ENCODE measurements around the gene GRK3.
A peak's percentile ranks its signal among the peaks of the same experiment; 100 is the strongest.

GRK3 gene

GRCh38 chr22:25754527-25755202, 190.2 kb downstream of the GRK3 start:
- H3K27me3 Mint-ChIP-seq: no peaks in the 10 kb centered on the region
- H3K27ac Mint-ChIP-seq: no peak overlapping the region
- H3K4me3 Mint-ChIP-seq: no peak overlapping the region
- H3K9me3 Mint-ChIP-seq: no peaks in the 10 kb centered on the region
- no peaks in the 10 kb centered on the region for H3K36me3 Mint-ChIP-seq (ENCODE audit: low read depth)
- peaks cover 10% of the 10 kb centered on the region for H3K4me1 Mint-ChIP-seq (ENCODE audit: low read depth)

- no peak overlapping the region for H3K4me3 Mint-ChIP-seq
- H3K9me3 Mint-ChIP-seq: no peaks in the 10 kb centered on the region
- H3K36me3 Mint-ChIP-seq (ENCODE audit: low read depth): no peaks in the 10 kb centered on the region
- no peak overlapping the region for H3K27ac Mint-ChIP-seq
- H3K27me3 Mint-ChIP-seq: no peaks in the 10 kb centered on the region
- no peaks in the 10 kb centered on the region for H3K4me1 Mint-ChIP-seq (ENCODE audit: low read depth)
Measured at GRCh38 chr22:25757686-25758085, 193.2 kb downstream of the GRK3 start.

DNA sequence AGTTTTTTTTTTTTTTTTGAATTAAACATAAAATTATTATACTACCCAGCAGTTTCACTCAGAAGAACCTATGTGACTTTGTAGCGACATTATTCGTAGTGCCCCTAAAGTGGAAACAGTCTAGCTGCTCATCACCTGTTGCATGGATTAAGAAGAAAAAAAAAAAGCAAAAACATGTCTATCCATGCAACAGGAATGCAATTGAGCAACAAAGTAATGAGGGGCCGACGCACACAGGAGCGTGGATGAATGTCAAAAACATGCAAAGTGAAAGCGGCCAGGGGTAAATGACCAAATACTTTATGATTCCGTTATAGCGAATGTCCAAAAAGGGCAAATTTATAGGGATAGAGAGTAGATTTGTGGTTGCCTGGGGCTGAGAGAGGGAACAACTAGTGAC, 193.8 kb downstream of the GRK3 start:
- no peak overlapping the region for H3K27ac Mint-ChIP-seq

DNA sequence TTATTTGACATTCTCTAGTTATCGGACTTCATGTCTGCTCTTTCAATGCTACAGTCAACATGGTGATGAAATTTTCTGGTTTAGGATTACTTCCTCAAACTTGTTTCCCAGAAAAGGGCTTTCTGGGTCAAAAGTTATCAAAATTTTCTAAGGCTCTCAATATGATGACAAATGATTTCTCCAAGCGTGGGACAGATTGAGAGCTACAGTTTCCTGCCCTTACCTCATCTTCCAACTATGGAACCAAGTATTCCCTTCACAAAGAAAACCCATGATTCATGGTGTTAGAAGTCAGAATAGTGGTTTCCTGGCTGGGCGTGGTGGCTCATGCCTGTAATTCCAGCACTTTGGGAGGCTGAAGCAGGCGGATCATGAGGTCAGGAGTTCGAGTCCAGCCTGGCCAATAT, 195.4 kb downstream of the GRK3 start:
- no peaks in the 10 kb centered on the region for H3K36me3 Mint-ChIP-seq (ENCODE audit: low read depth)
- H3K4me3 Mint-ChIP-seq: no peak overlapping the region
- H3K27me3 Mint-ChIP-seq: no peaks in the 10 kb centered on the region
- H3K27ac Mint-ChIP-seq: no peak overlapping the region
- no peaks in the 10 kb centered on the region for H3K4me1 Mint-ChIP-seq (ENCODE audit: low read depth)
- H3K9me3 Mint-ChIP-seq: no peaks in the 10 kb centered on the region

More for the DNA sequence above, 193.8 kb downstream of the GRK3 start:
- Mint-ChIP-seq H3K27me3 (no peaks in the 10 kb centered on the region), H3K9me3 (no peaks in the 10 kb centered on the region), H3K4me1 (ENCODE audit: low read depth) (no peaks in the 10 kb centered on the region), H3K36me3 (ENCODE audit: low read depth) (no peaks in the 10 kb centered on the region), H3K4me3 (no peak overlapping the region)

DNA sequence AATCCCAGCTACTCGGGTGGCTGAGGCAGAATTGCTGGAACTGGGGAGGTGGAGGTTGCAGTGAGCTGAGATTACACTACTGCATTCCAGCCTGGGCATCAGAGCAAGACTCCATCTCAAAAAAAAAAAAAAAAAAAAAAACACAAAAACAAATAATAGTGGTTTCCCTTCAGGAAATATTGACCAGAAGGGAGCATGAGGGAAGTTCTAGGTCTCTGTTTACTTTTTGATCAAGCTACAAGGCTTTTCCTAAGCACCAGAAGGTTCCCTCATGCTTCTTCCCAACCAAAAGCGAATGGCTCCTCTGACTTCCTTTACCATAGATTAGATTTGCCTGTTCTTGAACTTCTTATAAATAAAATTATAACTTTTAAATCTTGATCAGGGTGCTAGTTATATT, 195.8 kb downstream of the GRK3 start:
- no peak overlapping the region for H3K4me3 Mint-ChIP-seq
- H3K27me3 Mint-ChIP-seq: no peaks in the 10 kb centered on the region
- H3K4me1 Mint-ChIP-seq (ENCODE audit: low read depth): no peaks in the 10 kb centered on the region
- H3K9me3 Mint-ChIP-seq: no peaks in the 10 kb centered on the region
- H3K36me3 Mint-ChIP-seq (ENCODE audit: low read depth): no peaks in the 10 kb centered on the region
- no peak overlapping the region for H3K27ac Mint-ChIP-seq

- Mint-ChIP-seq H3K4me1 (ENCODE audit: low read depth) (no peaks in the 10 kb centered on the region), H3K4me3 (no peak overlapping the region), H3K36me3 (ENCODE audit: low read depth) (no peaks in the 10 kb centered on the region), H3K27me3 (no peaks in the 10 kb centered on the region), H3K9me3 (peaks cover 3% of the 10 kb centered on the region), H3K27ac (no peak overlapping the region)
Measured at GRCh38 chr22:25760848-25761595, 196.5 kb downstream of the GRK3 start.

- no peak overlapping the region for H3K27ac Mint-ChIP-seq
- H3K9me3 Mint-ChIP-seq: peaks cover 14% of the 10 kb centered on the region
- peaks cover 4% of the 10 kb centered on the region for H3K27me3 Mint-ChIP-seq
- peaks cover 6% of the 10 kb centered on the region for H3K36me3 Mint-ChIP-seq (ENCODE audit: low read depth)
- H3K4me1 Mint-ChIP-seq (ENCODE audit: low read depth): no peaks in the 10 kb centered on the region
- no peak overlapping the region for H3K4me3 Mint-ChIP-seq
Measured at GRCh38 chr22:25762147-25762546, 197.7 kb downstream of the GRK3 start.

- Mint-ChIP-seq H3K27me3 (peaks cover 4% of the 10 kb centered on the region), H3K27ac (no peak overlapping the region), H3K9me3 (peaks cover 14% of the 10 kb centered on the region), H3K4me1 (ENCODE audit: low read depth) (no peaks in the 10 kb centered on the region), H3K36me3 (ENCODE audit: low read depth) (peaks cover 6% of the 10 kb centered on the region), H3K4me3 (no peak overlapping the region)
Measured at GRCh38 chr22:25763239-25763777, 198.8 kb downstream of the GRK3 start.

DNA sequence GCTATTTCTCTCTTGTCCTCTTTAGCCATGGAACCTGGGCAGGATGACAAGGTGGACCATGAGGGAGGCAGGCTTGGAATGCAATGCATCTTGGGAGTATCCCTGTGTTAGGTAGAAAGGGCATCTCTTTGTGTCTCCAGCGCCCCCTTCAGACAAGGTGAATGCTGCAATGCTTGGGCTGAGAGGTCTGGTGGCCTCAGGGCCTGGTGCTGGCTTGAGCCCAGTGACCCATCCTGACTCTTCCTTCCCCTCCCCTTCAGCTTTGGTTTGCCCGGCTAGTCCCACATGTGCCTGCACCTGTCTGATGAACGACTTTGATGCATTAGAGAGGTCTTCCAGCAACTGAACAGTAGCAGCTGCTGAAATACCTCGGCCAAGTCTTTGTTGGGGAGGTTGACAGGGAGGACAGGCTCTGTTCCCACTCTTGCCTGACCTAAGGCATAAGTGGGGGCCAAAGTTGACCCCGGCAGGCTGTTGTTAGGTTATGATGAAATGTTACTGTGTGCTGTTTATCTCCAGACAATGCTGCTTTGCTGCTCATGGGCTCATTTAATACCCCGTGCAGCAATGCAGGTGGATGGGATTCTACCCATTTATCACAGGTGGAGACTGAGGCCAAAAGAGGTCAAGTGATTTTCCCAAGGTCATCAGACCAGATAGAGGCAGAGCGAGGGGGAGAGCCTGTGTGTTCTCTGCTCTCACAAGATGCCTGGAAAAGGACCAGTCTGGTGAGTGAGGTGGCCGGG, 200.0 kb downstream of the GRK3 start:
- Mint-ChIP-seq H3K27me3 (peaks cover 4% of the 10 kb centered on the region), H3K36me3 (ENCODE audit: low read depth) (peaks cover 6% of the 10 kb centered on the region), H3K4me1 (ENCODE audit: low read depth) (peaks cover 8% of the 10 kb centered on the region), H3K9me3 (peaks cover 14% of the 10 kb centered on the region), H3K27ac (no peak overlapping the region), H3K4me3 (no peak overlapping the region)

- Mint-ChIP-seq H3K27me3 (peaks cover 4% of the 10 kb centered on the region), H3K27ac (no peak overlapping the region), H3K9me3 (peaks cover 14% of the 10 kb centered on the region), H3K4me1 (ENCODE audit: low read depth) (peaks cover 13% of the 10 kb centered on the region), H3K36me3 (ENCODE audit: low read depth) (peaks cover 6% of the 10 kb centered on the region), H3K4me3 (no peak overlapping the region)
Measured at GRCh38 chr22:25765016-25765367, 200.5 kb downstream of the GRK3 start.

GRCh38 chr22:25765801-25766200, 201.3 kb downstream of the GRK3 start:
- peaks cover 13% of the 10 kb centered on the region for H3K4me1 Mint-ChIP-seq (ENCODE audit: low read depth)
- H3K9me3 Mint-ChIP-seq: peaks cover 14% of the 10 kb centered on the region
- peaks cover 6% of the 10 kb centered on the region for H3K36me3 Mint-ChIP-seq (ENCODE audit: low read depth)
- H3K4me3 Mint-ChIP-seq: no peak overlapping the region
- H3K27ac Mint-ChIP-seq: no peak overlapping the region
- H3K27me3 Mint-ChIP-seq: peaks cover 4% of the 10 kb centered on the region

- Mint-ChIP-seq H3K9me3 (peaks cover 14% of the 10 kb centered on the region), H3K36me3 (ENCODE audit: low read depth) (peaks cover 6% of the 10 kb centered on the region), H3K27me3 (peaks cover 4% of the 10 kb centered on the region), H3K27ac (no peak overlapping the region), H3K4me1 (ENCODE audit: low read depth) (peaks cover 13% of the 10 kb centered on the region), H3K4me3 (no peak overlapping the region)
Measured at GRCh38 chr22:25766418-25766817, 201.9 kb downstream of the GRK3 start.

GRCh38 chr22:25770333-25770732, 205.9 kb downstream of the GRK3 start:
- Mint-ChIP-seq H3K4me1 (ENCODE audit: low read depth) (peaks cover 19% of the 10 kb centered on the region), H3K36me3 (ENCODE audit: low read depth) (peaks cover 6% of the 10 kb centered on the region), H3K27ac (peak overlapping the region; percentile 14), H3K9me3 (peaks cover 14% of the 10 kb centered on the region), H3K4me3 (no peak overlapping the region), H3K27me3 (peaks cover 7% of the 10 kb centered on the region)

DNA sequence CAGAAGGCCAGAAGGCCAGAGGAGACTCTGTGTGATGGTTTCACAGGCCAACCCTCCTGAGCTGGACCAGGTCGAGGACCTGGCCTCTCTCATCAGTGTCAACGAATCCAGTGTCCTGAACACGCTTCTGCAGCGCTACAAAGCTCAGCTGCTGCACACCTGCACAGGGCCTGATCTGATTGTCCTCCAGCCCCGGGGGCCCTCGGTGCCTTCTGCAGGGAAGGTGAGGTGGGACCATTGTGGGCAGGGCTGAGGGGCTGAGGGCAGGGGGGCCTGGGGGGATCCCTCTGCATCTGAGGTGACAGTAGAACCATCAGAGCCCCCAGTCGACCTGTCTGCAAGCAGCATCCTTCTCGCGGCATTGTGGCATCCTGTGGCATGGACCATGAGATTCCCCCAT, 207.8 kb downstream of the GRK3 start:
- H3K27ac Mint-ChIP-seq: no peak overlapping the region
- peaks cover 19% of the 10 kb centered on the region for H3K4me1 Mint-ChIP-seq (ENCODE audit: low read depth)
- H3K9me3 Mint-ChIP-seq: no peaks in the 10 kb centered on the region
- no peaks in the 10 kb centered on the region for H3K36me3 Mint-ChIP-seq (ENCODE audit: low read depth)
- H3K27me3 Mint-ChIP-seq: peaks cover 3% of the 10 kb centered on the region
- no peak overlapping the region for H3K4me3 Mint-ChIP-seq

- Mint-ChIP-seq H3K4me3 (no peak overlapping the region), H3K36me3 (ENCODE audit: low read depth) (no peaks in the 10 kb centered on the region), H3K9me3 (no peaks in the 10 kb centered on the region), H3K4me1 (ENCODE audit: low read depth) (peaks cover 9% of the 10 kb centered on the region), H3K27me3 (peaks cover 3% of the 10 kb centered on the region), H3K27ac (no peak overlapping the region)
Measured at GRCh38 chr22:25774575-25775026, 210.1 kb downstream of the GRK3 start.
